DMS114 treated with DMSO at 0.1 percent for 48 hours (cell line): Measurements from ENCODE around the gene TRIM59.
A peak's percentile ranks its signal among the peaks of the same experiment; 100 is the strongest.

Experiments used
- DNase-seq: peaks from one replicate; lab custom pipeline; 2025; ENCODE audit not compliant: unreplicated experiment; lab: John Stamatoyannopoulos, UW

The TRIM59 gene

GRCh38 chr3:160403796-160404470 lies 45.7 kb downstream of the TRIM59 start:
- no peak for DNase-seq

- no peak for DNase-seq
These were observed 46.5 kb downstream of the TRIM59 start for GRCh38 chr3:160403028-160403545.

GRCh38 chr3:160402221-160403027 lies 47.2 kb downstream of the TRIM59 start:
- no peak for DNase-seq

GRCh38 chr3:160401291-160402095 lies 48.1 kb downstream of the TRIM59 start:
- peak; percentile 24 for DNase-seq

GRCh38 chr3:160400702-160401150 lies 48.9 kb downstream of the TRIM59 start:
- no peak for DNase-seq

GRCh38 chr3:160400030-160400701 lies 49.4 kb downstream of the TRIM59 start:
- no peak for DNase-seq

GRCh38 chr3:160399125-160400029 lies 50.2 kb downstream of the TRIM59 start, which contains the start of the genes IFT80 and SMC4:
IFT80 (minus strand) TSS chr3:160399225; CDS start chr3:160384600, 14,625 bp downstream.
SMC4 (plus strand) TSS chr3:160399650; CDS start chr3:160400827, 1,177 bp downstream.
- DNase-seq, result peak; percentile 92

- DNase-seq, result no peak
These were observed 50.8 kb downstream of the TRIM59 start for GRCh38 chr3:160398820-160399124.

- DNase-seq, result no peak
These were observed 54.3 kb downstream of the TRIM59 start for GRCh38 chr3:160395297-160395696.

- no peak for DNase-seq
These were observed 55.6 kb downstream of the TRIM59 start for GRCh38 chr3:160394009-160394392.

GRCh38 chr3:160393346-160394008 lies 56.1 kb downstream of the TRIM59 start:
- DNase-seq, result no peak

- DNase-seq, result no peak
These were observed 56.8 kb downstream of the TRIM59 start for GRCh38 chr3:160392798-160393197.

GRCh38 chr3:160390565-160391138 lies 58.9 kb downstream of the TRIM59 start:
- no peak for DNase-seq
